K562 (cell line): Measurements from ENCODE around the gene KCND3. TPM values are rescaled to one million over a fixed set of nuclear protein-coding genes. Genes with fewer than 3 reads are reported as not detected.

ENCODE experiments used
- ASH1L ChIP-seq: fragments of 450-650 bp; IDR thresholded peaks from 2 replicates; pipeline ENCODE4 v1.6.1; 2018; ENCODE audit warnings: borderline replicate concordance, mild to moderate bottlenecking, low read depth; ENCODE audit not compliant: partially characterized antibody
- BRCA1 ChIP-seq, 2 experiments: fragments of 450-650 bp in 1 of 2; sonication (generic) in 1 of 2; formaldehyde crosslinking in 1 of 2; IDR thresholded peaks; 2 replicates each; pipeline versions ENCODE4 v1.5.0 to v1.6.1; 2017 to 2020; ENCODE audit warnings: mild to moderate bottlenecking in 1 of 2, missing genetic modification reagents in 1 of 2
- KLF6 ChIP-seq: fragments of 250-450 bp; sonication (Bioruptor Pico); IDR thresholded peaks from 2 replicates; pipeline ENCODE4 v1.4.0; 2020; ENCODE audit warnings: mild to moderate bottlenecking, moderate library complexity, borderline replicate concordance
- LCOR ChIP-seq: sonication (generic); formaldehyde crosslinking; IDR thresholded peaks from 2 replicates; pipeline ENCODE4 v1.8.0; 2022; ENCODE audit warnings: mild to moderate bottlenecking, missing genetic modification reagents
- NFE2 ChIP-seq: IDR thresholded peaks from 2 replicates; pipeline ENCODE4 v1.6.1; 2014; ENCODE audit warnings: antibody characterized with exemption, low read depth
- STAG1 ChIP-seq: sonication (generic); formaldehyde crosslinking; IDR thresholded peaks from 2 replicates; pipeline ENCODE4 v1.5.0; 2020; ENCODE audit warnings: missing genetic modification reagents, borderline replicate concordance
- ZNF212 ChIP-seq: fragments of 450-650 bp; formaldehyde crosslinking; IDR thresholded peaks from 2 replicates; pipeline ENCODE4 v1.4.0; 2020; ENCODE audit warnings: mild to moderate bottlenecking
- ZNF76 ChIP-seq: fragments of 250-450 bp; sonication (Bioruptor Pico); IDR thresholded peaks from 2 replicates; pipeline ENCODE4 v1.4.0; 2020; ENCODE audit warnings: mild to moderate bottlenecking, moderate library complexity, borderline replicate concordance
- polyA plus RNA-seq, 8 experiments: library from polyadenylated mRNA; depleted of rRNA in 4 of 8; stranded (reverse) in 5 of 8; unstranded in 3 of 8; fragments of >200 nt; fragmentation: Nextera tagmentation in 2 of 8; fragmentation: Illumina TruSeq in 1 of 8; extraction: Ambion mirVana in 2 of 8; extraction: Trizol in 1 of 8; gene quantifications; 2 replicates each; pipeline versions ENCODE4 v1.2.1 to v1.2.3, GENCODE V29; 2011 to 2014; ENCODE audit warnings: inconsistent platforms in 1 of 8, missing spikeins in 1 of 8
- total RNA-seq, 7 experiments: library from RNA; depleted of rRNA in 6 of 7; stranded (reverse); fragments of >200 nt in 6 of 7; fragmentation: Illumina TruSeq in 2 of 7; extraction: Trizol in 2 of 7; gene quantifications; 2 replicates each; pipeline versions ENCODE4 v1.2.1 to v1.2.3, GENCODE V29; 2011 to 2021; ENCODE audit warnings: low replicate concordance in 1 of 7
- TF ChIP-seq, protein P1 (sequence below): fragments of 250-450 bp; sonication (Bioruptor Pico); IDR thresholded peaks from 2 replicates; pipeline ENCODE4 v1.4.0; 2020; ENCODE audit warnings: mild to moderate bottlenecking
- TF ChIP-seq, protein P2 (sequence below): fragments of 450-650 bp; conservative IDR thresholded peaks from 2 replicates; pipeline ENCODE4 v1.6.1; 2016; ENCODE audit warnings: missing genetic modification characterization, low read depth, mild to moderate bottlenecking, control low read depth, missing compliant biosample characterization
- TF ChIP-seq, protein P3 (sequence below): fragments of 250-450 bp; sonication (Bioruptor Pico); IDR thresholded peaks from 2 replicates; pipeline ENCODE4 v1.4.0; 2020; ENCODE audit warnings: borderline replicate concordance
- TF ChIP-seq, protein P4 (sequence below): fragments of 450-650 bp; IDR thresholded peaks from 2 replicates; pipeline ENCODE4 v1.6.1; 2018; ENCODE audit not compliant: partially characterized antibody
- TF ChIP-seq, protein P5 (sequence below): sonication (generic); formaldehyde crosslinking; IDR thresholded peaks from 2 replicates; pipeline ENCODE4 v1.8.0; 2022; ENCODE audit warnings: mild to moderate bottlenecking, missing genetic modification reagents
- TF ChIP-seq, protein P6 (sequence below): fragments of 450-650 bp; IDR thresholded peaks from 2 replicates; pipeline ENCODE4 v1.6.1; 2016; ENCODE audit warnings: missing biosample characterization, missing genetic modification characterization

KCND3 gene
- total and polyA plus RNA-seq, 9 of the 15 experiments (the other 6 are each of a cell fraction or from before 2014, with no cell fraction given): not detected

DNA sequence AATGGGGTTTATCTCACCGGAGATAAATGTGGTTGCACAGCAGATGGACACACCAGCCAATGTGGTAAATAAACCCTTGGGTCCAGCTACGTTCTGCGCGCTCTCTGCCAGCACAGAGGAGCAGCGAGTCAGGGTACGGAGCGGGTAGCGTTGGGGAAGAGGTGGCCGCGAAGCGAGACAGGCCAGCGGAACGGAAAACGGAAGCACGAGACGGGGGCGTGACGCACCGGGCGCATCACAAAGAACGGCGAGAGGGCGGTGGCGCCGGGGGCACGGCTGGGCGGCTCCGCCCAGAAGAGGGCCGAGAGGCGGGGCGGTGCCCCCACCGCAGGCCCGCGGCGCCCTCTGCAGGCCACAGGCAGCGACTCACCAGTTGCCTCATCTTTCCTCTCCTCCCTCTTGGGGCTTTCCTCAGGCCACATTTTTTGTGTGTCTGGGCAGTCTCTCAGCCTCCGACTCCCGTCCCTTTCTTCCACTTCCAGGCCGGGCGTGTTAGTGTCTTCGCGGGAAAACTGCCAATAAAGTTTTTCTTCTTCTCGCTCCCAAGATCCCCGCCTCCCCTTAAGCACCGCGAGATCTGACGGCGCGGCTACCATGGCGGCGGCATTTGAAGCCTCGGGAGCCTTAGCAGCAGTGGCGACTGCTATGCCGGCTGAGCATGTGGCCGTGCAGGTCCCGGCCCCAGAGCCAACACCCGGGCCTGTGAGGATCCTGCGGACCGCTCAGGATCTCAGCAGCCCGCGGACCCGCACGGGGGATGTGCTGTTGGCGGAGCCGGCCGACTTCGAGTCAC, 233.9 kb downstream of the KCND3 start, which contains the start of gene DDX20 (continued):
- no peak for TF ChIP-seq STAG1 (CRISPR knock-in tag)
- 0 out of 2 replicates have a peak, but pooled peaks have one; percentile 9 for TF ChIP-seq NFE2
- TF ChIP-seq, protein P1, sequence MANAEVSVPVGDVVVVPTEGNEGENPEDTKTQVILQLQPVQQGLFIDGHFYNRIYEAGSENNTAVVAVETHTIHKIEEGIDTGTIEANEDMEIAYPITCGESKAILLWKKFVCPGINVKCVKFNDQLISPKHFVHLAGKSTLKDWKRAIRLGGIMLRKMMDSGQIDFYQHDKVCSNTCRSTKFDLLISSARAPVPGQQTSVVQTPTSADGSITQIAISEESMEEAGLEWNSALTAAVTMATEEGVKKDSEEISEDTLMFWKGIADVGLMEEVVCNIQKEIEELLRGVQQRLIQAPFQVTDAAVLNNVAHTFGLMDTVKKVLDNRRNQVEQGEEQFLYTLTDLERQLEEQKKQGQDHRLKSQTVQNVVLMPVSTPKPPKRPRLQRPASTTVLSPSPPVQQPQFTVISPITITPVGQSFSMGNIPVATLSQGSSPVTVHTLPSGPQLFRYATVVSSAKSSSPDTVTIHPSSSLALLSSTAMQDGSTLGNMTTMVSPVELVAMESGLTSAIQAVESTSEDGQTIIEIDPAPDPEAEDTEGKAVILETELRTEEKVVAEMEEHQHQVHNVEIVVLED: peak; percentile 79
- TF ChIP-seq KLF6 (CRISPR knock-in tag): no peak; the same call in 1 of the 2 replicates
- TF ChIP-seq, protein P2, sequence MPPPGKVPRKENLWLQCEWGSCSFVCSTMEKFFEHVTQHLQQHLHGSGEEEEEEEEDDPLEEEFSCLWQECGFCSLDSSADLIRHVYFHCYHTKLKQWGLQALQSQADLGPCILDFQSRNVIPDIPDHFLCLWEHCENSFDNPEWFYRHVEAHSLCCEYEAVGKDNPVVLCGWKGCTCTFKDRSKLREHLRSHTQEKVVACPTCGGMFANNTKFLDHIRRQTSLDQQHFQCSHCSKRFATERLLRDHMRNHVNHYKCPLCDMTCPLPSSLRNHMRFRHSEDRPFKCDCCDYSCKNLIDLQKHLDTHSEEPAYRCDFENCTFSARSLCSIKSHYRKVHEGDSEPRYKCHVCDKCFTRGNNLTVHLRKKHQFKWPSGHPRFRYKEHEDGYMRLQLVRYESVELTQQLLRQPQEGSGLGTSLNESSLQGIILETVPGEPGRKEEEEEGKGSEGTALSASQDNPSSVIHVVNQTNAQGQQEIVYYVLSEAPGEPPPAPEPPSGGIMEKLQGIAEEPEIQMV (tag): 0 out of 2 replicates have a peak, but pooled peaks have one; percentile 38
- TF ChIP-seq LCOR: peak; percentile 92; the same call in 1 of the 2 replicates
- TF ChIP-seq BRCA1 (IDR thresholded peaks at IDR 0.05): no peak
- no peak for TF ChIP-seq BRCA1 (CRISPR knock-in tag; IDR thresholded peaks at IDR 0.05)
- TF ChIP-seq, protein P3, sequence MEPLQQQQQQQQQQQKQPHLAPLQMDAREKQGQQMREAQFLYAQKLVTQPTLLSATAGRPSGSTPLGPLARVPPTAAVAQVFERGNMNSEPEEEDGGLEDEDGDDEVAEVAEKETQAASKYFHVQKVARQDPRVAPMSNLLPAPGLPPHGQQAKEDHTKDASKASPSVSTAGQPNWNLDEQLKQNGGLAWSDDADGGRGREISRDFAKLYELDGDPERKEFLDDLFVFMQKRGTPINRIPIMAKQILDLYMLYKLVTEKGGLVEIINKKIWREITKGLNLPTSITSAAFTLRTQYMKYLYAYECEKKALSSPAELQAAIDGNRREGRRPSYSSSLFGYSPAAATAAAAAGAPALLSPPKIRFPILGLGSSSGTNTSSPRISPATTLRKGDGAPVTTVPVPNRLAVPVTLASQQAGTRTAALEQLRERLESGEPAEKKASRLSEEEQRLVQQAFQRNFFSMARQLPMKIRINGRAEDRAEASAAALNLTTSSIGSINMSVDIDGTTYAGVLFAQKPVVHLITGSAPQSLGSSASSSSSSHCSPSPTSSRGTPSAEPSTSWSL (CRISPR knock-in tag): no peak
- TF ChIP-seq, protein P4, sequence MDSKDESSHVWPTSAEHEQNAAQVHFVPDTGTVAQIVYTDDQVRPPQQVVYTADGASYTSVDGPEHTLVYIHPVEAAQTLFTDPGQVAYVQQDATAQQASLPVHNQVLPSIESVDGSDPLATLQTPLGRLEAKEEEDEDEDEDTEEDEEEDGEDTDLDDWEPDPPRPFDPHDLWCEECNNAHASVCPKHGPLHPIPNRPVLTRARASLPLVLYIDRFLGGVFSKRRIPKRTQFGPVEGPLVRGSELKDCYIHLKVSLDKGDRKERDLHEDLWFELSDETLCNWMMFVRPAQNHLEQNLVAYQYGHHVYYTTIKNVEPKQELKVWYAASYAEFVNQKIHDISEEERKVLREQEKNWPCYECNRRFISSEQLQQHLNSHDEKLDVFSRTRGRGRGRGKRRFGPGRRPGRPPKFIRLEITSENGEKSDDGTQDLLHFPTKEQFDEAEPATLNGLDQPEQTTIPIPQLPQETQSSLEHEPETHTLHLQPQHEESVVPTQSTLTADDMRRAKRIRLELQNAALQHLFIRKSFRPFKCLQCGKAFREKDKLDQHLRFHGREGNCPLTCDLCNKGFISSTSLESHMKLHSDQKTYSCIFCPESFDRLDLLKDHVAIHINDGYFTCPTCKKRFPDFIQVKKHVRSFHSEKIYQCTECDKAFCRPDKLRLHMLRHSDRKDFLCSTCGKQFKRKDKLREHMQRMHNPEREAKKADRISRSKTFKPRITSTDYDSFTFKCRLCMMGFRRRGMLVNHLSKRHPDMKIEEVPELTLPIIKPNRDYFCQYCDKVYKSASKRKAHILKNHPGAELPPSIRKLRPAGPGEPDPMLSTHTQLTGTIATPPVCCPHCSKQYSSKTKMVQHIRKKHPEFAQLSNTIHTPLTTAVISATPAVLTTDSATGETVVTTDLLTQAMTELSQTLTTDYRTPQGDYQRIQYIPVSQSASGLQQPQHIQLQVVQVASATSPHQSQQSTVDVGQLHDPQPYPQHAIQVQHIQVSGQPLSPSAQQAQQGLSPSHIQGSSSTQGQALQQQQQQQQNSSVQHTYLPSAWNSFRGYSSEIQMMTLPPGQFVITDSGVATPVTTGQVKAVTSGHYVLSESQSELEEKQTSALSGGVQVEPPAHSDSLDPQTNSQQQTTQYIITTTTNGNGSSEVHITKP: peak; percentile 40
- TF ChIP-seq, protein P5, sequence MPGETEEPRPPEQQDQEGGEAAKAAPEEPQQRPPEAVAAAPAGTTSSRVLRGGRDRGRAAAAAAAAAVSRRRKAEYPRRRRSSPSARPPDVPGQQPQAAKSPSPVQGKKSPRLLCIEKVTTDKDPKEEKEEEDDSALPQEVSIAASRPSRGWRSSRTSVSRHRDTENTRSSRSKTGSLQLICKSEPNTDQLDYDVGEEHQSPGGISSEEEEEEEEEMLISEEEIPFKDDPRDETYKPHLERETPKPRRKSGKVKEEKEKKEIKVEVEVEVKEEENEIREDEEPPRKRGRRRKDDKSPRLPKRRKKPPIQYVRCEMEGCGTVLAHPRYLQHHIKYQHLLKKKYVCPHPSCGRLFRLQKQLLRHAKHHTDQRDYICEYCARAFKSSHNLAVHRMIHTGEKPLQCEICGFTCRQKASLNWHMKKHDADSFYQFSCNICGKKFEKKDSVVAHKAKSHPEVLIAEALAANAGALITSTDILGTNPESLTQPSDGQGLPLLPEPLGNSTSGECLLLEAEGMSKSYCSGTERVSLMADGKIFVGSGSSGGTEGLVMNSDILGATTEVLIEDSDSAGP: no peak
- TF ChIP-seq ASH1L: no peak
- TF ChIP-seq, protein P6, sequence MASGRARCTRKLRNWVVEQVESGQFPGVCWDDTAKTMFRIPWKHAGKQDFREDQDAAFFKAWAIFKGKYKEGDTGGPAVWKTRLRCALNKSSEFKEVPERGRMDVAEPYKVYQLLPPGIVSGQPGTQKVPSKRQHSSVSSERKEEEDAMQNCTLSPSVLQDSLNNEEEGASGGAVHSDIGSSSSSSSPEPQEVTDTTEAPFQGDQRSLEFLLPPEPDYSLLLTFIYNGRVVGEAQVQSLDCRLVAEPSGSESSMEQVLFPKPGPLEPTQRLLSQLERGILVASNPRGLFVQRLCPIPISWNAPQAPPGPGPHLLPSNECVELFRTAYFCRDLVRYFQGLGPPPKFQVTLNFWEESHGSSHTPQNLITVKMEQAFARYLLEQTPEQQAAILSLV (tag): no peak
- TF ChIP-seq ZNF212 (CRISPR knock-in tag): no peak
- TF ChIP-seq ZNF76 (CRISPR knock-in tag): no peak; the same call in 1 of the 2 replicates
